Urothelium cell line (cell line): ENCODE measurements around the gene CREBBP.

ENCODE experiments used
- DNase-seq: peaks from one replicate; pipeline ENCODE4 v3.0.0; 2011; ENCODE audit warnings: low spot score, mixed read lengths
- FAIRE-seq: peaks from 2 replicates; lab custom pipeline; 2011; peaks lifted over from hg19 to GRCh38; lab: Jason Lieb, UNC

Gene CREBBP

GRCh38 chr16:3744018-3744417, 136.5 kb downstream of the CREBBP start:
- no peak for DNase-seq
- no peak for FAIRE-seq

- DNase-seq (no peak), FAIRE-seq (no peak)
These were observed 139.6 kb downstream of the CREBBP start for GRCh38 chr16:3740934-3741333.

- DNase-seq (no peak), FAIRE-seq (no peak)
These were observed 140.3 kb downstream of the CREBBP start for GRCh38 chr16:3740186-3740585.

GRCh38 chr16:3739636-3740035, 140.9 kb downstream of the CREBBP start:
- no peak for DNase-seq
- no peak for FAIRE-seq

DNA sequence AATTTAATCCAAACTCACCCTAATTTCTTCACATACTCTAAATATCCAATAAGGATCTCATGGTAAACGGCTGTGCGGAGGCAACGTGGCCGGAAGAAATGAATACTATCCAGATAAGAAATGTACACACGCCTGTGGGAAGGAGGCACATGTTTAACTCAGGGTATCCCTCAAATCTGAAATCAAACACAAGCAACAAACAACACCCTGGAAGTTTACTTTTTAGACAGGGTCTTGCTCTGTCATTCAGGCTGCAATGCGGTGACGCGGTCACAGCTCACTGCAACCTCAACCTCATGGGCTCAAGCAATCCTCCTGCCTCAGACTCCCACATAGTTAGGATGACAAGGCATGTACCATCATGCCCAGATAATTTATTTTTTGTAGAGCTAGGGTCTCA, 142.0 kb downstream of the CREBBP start:
- no peak for FAIRE-seq

GRCh38 chr16:3738128-3738527, 142.4 kb downstream of the CREBBP start:
- FAIRE-seq (no peak), DNase-seq (no peak)

More for the DNA sequence above, 142.0 kb downstream of the CREBBP start:
- DNase-seq: no peak

- FAIRE-seq: no peak
These were observed 143.3 kb downstream of the CREBBP start for GRCh38 chr16:3737181-3737580.

DNA sequence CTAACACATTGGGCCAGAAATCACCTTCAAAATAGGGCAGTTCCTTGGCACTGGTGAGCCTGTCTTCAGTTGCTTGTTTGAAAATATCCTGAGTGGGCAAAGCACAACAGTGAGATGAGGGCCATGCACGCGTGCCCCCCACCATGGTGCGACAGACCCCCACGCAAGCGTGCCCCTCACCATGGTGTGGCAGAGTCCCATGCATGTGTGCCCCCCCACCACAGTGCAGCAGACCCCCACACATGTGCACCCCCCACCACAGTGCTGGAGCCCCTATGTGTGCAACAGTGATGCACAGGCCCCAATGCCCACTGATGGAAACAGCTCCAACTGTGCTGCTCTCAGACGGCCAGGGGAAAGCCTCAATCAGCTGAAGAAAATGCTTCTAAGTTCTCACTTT, 144.4 kb downstream of the CREBBP start:
- FAIRE-seq (no peak), DNase-seq (no peak)

More at GRCh38 chr16:3737181-3737580, 143.3 kb downstream of the CREBBP start:
- no peak for DNase-seq

GRCh38 chr16:3735541-3735940, 145.0 kb downstream of the CREBBP start:
- no peak for DNase-seq
- no peak for FAIRE-seq

DNA sequence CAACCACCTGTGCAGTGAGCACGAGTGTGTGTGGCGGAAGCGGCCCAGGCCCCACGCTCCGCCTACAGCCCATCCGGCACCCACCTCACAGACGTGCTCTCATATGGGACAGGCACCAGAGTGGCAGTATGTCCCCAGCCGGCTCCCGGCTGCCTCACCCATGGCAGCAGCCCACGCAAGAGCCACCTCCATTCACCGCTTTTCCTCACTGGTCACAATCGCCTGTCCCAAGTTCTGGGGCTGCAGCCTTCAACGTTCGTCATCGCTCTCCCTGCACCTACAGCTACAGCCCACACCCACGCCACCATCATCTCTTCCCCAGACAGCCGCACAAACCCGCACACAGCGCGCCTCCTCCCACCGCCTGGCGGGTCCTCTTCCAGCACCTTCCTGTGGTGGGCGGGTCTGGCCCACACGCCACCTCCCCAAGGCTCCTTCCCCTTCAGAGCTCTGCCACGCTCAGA, 145.7 kb downstream of the CREBBP start:
- FAIRE-seq (no peak), DNase-seq (no peak)

DNA sequence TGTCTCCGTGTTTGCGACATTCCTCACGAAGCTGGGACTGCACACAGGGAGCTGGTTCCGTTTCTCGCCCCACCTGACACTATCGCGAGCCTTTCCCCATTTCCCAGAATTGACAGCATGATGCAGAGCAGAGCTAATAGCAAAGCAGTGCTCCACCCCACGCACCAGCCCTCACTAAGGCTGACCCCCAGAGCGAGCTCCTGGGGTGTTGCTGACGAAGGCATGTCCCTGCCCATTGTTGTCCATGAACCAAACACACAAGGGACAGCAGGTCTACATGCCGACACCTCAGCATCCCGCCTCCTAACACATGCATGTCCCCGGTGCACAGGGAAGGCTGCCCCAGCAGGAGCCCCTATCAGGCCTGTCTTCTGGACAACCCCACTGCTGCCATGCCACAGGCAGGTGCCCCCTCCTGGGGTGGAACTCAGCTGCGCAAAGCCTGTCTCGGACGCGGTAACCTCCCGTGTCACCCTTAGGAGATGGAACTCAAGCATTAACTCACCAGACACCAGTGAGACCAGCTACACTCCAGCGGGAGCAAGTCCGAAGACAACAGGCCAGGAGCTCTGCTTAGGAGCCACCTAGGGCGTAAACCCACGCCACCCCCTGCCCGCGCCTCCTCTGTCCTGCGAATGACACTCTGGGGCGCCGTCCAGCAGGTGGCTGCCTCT, 146.3 kb downstream of the CREBBP start:
- FAIRE-seq (no peak), DNase-seq (no peak)

DNA sequence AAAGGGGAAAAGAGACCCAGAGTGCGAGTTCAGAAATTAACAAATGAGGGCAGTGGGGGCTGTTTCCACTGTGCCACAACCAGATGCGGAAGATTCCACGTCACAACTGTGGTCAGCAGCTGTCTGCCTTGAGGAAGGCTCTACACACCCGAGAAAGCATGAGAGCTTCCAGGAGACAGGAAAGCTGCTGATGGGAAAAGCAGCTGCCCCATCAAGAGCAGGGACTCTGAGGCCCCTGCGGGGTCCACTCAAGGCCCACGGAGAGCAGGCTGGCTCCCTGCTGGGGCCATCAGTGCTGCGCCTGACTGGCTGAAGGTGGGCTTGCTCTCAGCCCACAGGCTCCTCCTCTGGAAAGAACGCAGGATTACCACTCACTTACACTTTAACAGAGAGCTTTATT, 148.3 kb downstream of the CREBBP start:
- no peak for DNase-seq

GRCh38 chr16:3731126-3731935, 149.2 kb downstream of the CREBBP start:
- DNase-seq (no peak), FAIRE-seq (no peak)

More for the DNA sequence above, 148.3 kb downstream of the CREBBP start:
- no peak for FAIRE-seq

DNA sequence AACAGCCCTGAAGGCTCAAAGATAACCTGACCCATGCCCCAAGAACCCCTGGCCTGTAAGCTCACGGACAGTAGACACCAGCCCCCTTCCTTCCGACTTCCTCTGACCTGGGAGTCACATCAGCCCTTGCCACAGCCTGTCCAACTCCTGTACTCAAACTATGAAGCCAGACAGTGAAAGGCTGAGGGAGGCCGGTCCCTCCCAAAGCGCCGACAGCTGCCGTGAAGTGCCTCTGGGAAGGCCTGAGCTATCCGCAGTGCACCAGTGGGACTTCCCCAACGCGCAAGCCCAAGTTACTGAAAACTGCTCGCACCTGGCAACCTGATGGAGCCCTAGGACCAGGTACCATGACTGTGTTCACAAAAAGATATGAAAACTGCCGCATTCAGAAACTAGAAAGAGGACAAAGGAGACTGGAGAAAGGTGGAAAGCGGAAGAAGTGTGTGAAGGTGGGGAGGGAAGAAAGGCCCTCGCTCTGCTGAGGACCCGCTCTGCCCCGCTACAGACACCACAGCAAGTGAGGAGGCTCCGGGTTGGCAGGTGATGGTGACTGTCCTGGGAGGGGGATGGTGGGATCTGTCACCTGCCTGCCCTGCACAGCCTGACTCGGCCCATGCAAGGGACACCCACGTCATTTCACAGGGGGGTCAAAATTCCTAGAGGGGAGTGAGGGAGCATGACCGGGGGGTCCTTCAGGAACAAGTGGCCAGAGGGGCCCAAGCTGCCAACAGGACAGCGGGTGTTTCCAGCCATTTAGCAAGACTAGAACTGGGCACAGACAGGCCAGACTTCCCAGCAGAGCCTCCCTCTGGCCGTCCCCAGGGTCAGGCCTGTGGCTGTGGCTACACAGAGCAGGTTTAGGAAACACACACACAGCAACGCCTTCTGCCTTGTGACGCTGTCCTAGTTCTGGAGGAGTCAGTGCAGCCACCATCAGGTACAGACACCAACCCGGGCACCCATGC, 150.1 kb downstream of the CREBBP start:
- FAIRE-seq: no peak
- DNase-seq: no peak

DNA sequence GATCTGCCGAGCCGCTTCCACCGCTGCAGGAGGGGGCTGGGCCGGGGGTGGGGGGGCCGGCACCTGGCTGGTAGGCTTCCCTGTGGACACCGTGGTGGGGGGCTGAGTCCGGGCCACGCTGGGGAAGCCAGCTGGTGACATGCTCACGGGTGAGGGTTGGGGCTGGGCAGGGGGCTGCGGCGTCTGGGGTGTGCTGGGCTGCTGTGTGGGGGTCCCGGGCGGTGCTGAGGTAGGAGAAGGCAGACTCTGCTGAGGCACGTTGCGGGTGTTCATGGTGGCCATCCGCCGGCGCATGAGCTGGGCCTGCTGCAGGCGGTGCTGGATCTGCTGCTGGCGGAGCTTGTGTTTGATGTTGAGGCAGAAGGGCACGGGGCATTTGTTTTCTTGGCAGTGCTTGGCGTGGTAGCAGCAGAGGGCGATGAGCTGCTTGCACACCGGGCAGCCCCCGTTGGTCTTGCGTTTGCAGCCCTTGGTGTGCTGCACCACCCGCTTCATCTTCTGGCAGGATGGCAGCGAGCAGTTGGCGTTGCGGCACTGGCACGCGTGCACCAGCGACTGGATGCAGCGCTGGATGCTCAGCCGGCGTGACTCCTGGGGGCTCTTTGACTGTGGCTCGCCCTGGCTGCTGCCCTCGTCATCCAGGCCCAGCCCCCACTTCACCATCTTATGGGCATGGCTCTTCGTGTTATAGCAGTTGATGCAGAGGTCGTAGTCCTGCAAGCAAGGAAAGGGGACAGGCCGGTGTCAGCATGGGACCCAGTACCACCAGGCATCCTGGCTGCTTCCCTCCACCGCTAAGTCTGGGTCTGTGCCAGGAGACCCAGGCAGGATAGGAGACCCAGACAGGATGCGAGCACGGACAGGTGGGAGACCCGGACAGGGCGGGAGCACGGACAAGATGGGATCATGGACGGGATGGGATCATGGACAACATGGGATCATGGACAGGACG, 151.1 kb downstream of the CREBBP start:
- DNase-seq (no peak), FAIRE-seq (no peak)

GRCh38 chr16:3728424-3729160, 151.9 kb downstream of the CREBBP start:
- no peak for FAIRE-seq
- DNase-seq: no peak

DNA sequence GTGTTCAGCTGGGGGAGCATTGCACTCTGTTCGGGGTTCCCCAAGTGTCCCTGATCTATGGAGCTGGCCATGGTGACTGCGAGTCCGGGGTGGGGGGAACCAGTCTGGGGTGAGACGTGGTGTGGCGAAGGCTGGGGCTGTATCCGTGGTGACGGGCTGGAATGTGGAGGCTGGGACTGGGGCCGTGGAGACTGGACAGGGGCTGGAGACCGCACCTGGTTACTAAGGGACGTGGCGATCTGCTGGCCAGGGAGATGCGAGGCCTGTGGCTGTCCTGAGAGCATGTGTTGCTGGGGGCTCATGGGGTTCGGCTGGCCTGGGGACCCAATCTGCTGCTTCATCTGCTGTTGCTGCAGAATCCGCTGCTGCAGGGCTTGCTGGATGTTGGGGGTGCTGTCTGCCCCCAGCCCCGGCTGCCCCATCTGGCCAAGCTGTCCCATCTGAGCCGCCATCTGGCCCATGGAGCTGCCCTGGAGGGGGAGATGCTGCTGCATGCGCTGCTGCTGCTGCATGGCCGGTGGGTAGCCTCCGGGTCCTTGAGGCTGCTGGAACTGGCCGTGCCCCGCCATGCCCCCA, 152.6 kb downstream of the CREBBP start:
- no peak for FAIRE-seq
- no peak for DNase-seq

DNA sequence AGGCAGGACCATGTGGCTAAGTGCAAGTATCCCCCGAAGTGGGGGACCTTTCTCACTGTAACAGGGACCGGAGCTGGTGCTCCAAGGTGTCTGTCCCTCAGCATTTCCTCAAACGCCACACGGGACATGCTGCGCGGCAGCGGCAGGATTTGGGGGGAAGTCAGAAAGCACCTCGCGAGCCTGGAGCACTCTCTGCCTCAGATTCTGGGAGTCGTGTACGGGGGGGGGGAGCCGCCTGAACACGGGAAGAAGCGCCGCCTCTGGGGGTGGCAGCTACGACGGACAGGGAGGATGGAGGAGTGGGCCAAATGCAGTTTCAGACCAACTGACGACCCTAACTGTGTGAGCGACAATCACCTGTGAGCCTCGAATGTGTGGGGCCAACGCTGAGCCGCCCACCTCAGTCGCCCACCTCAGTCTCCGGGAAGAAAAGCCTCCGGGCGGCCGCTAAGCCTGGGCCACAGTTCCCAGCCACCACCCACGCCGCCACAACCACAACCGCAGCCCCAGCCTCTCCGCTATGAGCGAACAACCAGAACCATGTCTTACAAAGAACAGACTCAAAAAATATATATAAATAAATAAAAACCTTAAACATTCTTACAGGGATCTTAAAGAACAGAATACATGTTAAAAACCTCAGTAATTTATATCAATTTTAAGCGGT, 154.4 kb downstream of the CREBBP start:
- no peak for FAIRE-seq
- no peak for DNase-seq
